ENCODE data around the gene CEP20.

DNA sequence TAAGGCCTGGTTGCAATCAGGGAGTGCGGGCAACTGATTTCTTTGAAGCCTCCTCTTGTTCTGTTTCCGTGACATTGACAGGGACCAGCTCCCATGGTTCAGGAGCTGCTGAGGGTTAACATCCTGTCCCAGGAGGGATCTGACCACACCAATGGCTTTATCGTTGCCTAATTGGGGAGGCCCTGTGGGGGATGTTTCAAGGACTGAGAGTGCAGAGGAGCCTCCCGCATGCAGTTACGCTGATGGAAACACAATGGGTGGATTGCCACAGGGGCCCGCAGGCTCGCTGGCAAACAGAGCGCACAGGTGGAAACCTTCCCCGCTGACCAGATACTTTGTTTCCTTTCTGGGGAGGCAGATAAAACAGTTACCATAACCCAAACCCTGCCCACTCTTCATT, 37.2 kb upstream of the CEP20 start:
- no peak for TF ChIP-seq CEBPB (IDR thresholded peaks at IDR 0.05)
- TF ChIP-seq MAX (IDR thresholded peaks at IDR 0.05): no peak
- no peak for TF ChIP-seq REST (IDR thresholded peaks at IDR 0.05; ENCODE audit: low read depth)
- TF ChIP-seq, protein P1, sequence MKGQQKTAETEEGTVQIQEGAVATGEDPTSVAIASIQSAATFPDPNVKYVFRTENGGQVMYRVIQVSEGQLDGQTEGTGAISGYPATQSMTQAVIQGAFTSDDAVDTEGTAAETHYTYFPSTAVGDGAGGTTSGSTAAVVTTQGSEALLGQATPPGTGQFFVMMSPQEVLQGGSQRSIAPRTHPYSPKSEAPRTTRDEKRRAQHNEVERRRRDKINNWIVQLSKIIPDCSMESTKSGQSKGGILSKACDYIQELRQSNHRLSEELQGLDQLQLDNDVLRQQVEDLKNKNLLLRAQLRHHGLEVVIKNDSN (IDR thresholded peaks at IDR 0.05): no peak
- no peak for TF ChIP-seq EGR1 (IDR thresholded peaks at IDR 0.05)
